GM21619 (cell line): ENCODE data around the gene UNG.

ENCODE experiments used
- ATAC-seq: cut with Tn5 transposase; IDR thresholded peaks from one replicate; pipeline ENCODE4 v1.9.1; 2021; ENCODE audit not compliant: unreplicated experiment

UNG gene

DNA sequence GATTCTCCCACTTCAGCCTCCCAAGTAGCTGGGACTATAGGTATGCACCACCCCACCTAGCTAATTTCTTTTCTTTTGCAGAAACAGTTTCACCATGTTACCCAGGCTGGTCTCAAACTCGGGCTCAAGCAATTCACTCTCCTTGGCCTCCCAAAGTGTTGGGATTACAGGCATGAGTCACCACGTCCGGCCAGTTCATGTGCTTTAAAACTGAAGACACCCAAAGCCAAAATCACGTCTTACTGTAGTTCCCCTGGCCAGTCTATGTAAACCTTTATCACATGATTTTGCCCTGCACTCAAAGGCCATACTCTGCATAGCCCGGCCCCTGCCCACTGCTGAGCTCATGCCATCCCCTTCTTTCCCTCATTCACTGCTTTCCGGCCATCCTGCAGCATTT lies 8.6 kb upstream of the UNG start:
- no peak for ATAC-seq

DNA sequence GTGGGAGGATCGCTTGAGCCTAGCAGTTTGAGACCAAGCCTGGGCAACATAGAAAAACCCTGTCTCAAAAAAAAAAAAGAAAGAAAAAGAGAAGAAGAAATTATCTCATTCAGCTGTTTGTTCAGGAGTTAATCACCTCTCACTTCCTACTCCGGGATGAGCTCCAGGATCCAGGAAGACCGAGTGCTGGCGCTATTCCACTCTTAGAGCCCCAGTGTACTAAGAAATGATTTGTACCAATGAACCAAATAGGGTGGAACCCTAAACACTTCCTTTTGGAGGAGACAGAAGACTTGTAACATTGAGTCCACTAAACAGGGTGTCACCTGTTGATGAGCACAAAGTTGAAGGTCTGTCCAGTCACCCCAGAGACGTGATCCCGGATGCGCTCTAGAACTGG lies 7.7 kb upstream of the UNG start:
- ATAC-seq = no peak

DNA sequence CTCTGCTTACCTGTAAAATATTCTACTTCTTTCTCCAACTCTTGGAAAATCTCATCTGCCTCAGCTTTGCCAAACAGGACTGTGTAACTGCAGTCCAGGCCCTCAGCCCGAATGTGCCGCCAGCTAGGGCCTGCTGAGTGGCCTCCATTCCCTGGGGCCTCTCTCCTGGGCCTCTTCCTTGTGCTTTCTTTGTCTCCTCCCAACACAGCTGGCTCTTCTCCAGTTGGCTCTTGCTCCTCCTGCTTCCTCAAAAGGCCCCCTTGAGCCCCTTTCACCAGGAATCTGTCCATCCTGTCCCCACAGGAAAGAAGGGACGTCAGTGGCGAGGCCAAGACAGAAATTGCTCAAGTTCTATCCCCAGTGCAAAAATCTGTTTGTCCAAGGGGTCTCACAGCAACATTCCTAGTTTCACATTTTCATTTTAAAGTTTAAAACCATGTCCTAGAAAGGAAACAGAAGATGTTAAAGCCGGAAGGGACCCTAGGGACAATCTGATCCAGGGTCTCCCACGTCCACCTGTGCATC lies 4.8 kb upstream of the UNG start:
- no peak for ATAC-seq

DNA sequence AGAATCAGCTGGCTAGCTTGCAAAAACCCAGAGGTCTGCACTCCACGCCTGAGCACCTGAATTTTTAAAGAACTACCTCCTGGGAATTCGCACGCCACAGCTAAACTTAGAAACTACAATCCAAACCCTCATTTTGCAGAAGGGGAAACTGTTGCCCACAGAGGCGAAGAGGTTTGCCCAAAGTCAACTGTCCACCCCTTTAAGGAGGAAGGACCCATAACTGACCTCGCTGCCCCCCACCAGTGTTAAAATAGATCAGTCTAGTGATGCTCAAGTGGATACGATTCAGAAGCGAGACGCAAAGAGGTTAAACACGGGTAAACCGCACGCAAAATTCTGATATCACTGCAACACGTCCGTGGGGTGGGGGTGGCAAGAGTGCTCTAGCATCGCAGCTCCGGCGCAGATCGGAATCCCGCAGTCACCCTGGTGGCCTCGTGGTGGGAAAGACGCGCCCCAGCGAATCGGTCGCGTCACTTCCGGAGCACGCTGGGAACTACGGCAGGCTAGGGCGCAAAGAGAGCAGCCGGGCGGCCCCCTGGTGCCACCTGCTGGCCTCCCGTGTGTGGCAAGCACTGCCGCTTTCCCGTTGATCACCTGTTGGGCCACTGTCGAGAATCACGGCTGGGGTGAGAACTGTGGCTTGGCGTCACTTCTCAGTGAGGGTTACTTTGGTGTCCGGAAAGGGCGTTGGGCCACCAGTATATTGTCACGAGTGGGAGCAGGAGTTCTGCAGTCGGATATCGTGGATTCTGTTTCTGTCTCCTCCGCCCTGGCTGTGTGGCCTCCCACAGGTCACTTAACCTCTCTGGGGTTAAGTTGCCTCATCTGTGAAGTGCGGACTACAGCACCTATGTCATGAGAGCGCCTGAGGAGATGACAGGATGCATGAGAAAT lies 4.1 kb upstream of the UNG start, which contains the start of gene ALKBH2:
ALKBH2 (minus strand) TSS at position 451 of the 897 bp plus-strand sequence. CDS start 686 bp downstream, outside the sequence.
- peak; percentile 54 for ATAC-seq

DNA sequence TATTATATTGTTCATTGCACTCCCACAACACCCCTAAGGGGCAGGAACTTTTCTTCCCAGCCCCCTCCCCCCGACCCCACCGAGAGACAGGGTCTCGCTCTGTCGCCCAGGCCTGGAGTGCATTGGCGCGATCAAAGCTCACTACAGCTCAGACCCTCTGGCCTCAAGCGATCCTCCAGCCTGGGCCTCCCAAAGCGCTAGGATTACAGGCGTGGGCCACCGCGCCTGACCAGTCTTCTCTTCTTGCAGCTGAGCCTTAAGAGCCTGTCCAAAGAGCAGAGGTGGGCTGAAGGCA lies 310 bp upstream of the UNG start:
- ATAC-seq = no peak

DNA sequence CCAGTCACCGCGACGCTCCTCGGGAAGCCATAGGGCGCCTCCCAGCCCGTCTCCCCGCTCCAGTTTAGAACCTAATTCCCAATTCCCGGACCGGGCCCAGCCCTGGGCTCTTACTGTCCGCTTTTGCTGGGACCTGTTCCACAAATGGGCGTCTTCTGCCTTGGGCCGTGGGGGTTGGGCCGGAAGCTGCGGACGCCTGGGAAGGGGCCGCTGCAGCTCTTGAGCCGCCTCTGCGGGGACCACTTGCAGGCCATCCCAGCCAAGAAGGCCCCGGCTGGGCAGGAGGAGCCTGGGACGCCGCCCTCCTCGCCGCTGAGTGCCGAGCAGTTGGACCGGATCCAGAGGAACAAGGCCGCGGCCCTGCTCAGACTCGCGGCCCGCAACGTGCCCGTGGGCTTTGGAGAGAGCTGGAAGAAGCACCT lies 797 bp downstream of the UNG start:
- ATAC-seq = peak; percentile 29

DNA sequence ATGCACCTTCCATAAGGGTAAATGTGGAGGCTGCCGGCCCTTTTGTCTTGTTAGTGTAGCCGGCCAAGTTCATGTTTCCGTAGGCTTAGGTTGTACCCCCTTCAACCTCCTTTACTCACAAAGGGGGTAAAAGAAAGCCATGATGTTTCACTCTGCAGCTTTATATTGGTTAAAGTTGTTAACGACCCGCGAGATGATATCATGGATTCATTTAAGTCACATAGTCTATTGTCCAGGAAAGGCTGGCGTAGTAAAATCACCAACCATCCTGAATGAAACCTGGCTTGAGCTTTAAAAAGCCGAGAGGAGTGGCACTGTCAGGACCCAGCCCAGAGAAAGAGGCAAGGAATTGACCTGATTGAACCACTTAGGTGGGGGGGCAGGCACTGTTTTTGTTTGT lies 1.3 kb downstream of the UNG start:
- no peak for ATAC-seq

DNA sequence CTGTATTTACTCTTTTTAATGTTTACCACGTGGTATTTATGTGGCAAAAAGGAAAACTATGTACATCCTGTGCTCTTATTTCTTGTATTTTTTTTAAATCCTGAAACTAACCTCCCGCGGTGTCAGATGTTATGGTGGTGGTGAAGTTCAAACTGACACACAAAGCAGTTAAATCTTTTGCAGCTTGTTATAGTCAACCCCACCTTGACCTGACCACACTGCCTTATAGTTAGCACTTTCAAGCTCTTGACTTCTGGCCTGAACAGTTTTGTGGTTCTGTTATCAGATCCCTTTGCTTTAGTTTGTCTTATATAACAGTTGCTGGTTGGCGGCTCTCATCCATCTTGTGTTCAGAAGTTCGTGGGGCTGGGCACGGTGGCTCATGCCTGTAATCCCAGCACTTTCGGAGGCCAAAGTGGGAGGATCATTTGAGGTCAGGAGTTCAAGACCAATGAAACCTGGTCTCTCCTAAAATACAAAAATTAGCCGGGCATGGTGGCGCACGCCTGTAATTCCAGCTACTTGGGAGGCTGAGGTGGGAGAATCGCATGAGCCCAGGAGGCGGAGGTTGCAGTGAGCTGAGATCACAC lies 2.1 kb downstream of the UNG start:
- ATAC-seq = no peak

DNA sequence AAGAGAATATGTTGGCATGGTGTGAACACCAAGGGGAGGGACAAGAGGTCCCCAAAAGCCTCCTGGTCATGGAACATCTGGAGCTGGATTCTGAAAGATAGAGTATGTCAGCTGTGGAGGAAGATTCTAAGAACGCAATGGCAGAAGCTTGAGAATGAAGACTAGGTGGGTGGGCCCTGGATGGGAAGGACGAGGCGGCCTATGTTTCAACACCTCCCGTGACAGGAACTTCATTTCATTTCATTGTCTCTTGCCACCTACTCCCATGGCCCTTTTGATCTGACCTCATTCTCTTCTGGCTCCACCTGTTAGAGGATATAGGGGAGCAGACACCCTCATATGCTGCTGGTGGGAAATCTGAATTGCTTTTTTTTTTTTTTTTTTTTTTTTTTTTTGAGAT lies 3.3 kb downstream of the UNG start:
- no peak for ATAC-seq

DNA sequence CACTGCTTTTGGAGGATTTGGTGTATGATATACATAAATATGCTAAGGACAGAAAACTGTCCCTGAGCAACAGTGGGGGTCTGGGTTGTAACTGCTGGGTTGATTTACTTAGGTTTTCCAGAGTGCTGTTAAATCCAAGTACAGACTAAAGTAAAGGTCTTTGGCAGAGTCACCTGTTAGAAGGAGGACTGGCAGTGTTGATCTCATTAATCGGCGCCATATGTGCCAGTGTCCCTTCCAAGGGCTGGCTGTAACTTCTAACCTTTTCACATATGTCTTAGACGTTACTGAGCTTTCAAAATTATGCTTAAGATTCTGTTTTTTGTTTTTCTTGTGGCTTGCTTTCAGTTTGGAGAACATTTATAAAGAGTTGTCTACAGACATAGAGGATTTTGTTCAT lies 5.1 kb downstream of the UNG start:
- no peak for ATAC-seq

DNA sequence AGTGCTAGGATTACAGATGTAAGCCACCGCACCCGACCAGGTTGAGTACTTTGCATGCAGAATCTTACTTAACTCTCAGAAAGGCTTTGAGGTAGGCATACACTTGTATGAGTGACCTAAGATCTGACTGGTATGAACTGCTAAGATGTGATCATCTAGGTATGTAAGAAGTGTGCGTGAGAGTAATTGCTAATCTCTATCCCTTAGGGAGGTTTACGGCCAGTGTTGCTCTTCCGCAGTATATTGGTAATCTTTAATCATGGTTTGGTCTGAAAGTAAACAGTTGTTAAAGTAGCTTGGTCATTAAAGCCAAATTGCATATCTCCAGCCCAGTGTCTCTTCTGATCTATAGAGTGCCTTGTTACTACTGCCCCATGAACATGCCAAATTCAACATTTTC lies 7.8 kb downstream of the UNG start:
- ATAC-seq = no peak

DNA sequence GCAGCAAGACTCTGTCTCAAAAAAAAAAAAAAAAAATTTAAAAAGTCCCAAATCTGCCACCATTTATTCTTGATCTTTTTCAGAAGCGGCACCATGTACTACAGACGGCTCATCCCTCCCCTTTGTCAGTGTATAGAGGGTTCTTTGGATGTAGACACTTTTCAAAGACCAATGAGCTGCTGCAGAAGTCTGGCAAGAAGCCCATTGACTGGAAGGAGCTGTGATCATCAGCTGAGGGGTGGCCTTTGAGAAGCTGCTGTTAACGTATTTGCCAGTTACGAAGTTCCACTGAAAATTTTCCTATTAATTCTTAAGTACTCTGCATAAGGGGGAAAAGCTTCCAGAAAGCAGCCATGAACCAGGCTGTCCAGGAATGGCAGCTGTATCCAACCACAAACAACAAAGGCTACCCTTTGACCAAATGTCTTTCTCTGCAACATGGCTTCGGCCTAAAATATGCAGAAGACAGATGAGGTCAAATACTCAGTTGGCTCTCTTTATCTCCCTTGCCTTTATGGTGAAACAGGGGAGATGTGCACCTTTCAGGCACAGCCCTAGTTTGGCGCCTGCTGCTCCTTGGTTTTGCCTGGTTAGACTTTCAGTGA lies 12.5 kb downstream of the UNG start:
- ATAC-seq = no peak

DNA sequence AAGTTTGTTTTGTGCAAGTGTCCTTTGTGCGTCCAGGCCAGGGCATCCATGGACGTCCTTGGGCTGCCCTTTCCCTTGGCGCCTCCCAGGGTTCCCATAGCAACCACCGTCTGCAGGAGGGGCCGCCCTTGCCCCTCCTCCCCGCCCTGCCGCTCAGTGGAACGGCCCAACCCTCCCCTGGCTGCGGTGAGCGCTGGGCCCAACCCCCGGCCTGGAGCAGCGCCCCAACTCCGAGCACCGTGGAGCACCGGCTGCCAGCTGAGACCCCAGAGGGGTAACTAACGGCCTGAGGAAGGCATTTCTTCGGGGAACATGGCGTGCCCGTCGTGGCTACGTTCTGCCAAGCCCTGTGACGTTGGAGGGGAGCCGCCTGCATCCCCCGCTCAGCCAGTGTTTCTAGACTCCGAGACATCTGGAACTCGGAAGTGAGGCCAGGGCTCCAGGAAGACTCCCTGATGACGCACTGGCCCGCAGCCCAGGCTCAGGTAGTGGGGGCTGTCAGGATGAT lies 13.6 kb downstream of the UNG start:
- ATAC-seq = no peak

DNA sequence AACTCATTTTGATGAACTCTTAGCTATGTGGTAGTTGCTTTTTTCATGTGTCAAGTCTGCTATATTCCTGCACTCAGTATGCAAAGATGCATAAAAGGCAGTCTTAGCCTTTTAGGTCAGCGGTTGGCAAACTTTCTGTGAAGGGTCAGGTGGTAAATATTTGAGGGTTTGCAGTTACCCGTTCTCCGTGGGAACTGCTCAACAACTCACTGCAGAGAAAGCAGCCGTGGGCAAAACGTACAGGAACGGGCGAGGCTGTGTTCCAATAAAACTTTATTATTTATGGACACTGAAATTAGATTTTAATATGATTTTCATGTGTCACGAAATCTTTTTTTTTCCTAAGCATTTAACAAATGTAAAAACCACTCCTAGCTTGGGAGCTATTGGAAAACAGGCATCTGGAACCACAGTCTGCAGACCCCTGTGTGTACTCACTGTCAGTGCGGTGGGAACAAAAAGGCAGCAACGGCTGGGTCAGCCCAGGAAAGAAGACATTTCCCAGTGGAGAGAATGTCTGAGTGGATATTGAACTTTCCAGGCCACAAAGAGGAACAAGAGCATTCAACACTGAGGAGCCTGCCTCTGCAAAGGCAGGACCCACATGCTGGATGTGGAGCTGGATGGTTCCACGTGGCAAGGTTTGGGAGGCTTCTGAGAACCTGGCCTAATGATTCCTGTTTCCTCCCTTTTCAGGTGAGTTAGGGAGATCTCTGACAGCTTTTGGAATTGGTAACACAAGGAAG lies 15.5 kb downstream of the UNG start:
- ATAC-seq = no peak

DNA sequence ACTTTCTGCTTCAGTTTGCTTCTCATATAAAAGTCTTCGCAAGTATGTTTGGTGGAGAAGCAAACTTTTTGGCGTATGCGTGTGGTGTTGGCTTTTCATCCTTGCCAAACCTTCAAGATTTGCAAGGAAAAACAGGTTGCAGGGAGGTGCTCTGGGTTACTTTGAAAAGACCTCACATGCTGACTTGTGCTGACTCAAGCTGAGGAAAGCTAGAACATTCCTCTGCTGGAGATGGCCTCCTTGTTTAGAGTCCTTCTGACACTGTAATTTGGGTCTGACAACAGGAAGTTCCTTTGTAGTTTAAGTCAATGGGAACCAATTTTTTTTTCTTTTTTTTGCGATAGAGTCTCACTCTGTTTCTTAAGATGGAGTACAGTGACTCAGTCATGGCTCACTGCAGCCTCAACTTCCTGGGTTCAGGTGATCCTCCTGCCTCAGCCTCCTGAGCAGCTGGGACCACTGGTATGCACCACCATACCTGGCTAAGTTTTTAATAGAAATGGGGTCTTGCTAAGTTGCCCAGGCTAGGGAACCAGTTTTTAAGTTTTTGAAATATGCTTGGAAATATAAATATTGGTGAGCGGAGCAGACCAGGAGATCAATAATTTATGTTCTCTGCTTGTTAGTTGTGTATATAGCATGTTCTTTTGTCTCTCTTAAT lies 16.4 kb downstream of the UNG start:
- no peak for ATAC-seq

DNA sequence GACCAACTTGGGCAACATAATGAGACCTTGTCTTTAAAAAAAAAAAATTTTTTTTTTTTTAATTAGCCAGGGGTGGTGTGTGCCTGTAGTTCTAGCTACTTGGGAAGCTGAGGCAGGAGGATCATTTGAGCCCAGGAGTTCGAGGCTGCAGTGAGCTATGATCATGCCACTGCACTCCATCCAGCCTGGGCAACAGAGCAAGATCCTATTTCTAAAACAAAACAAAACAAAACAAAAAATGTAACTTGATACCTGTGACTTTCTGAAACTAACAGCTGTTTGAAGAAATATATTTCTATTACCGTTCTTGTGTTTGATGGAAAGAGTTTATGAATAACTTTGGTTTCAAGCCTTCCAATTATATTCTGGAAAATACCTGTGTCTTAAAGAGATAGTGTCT lies 17.2 kb downstream of the UNG start:
- no peak for ATAC-seq

DNA sequence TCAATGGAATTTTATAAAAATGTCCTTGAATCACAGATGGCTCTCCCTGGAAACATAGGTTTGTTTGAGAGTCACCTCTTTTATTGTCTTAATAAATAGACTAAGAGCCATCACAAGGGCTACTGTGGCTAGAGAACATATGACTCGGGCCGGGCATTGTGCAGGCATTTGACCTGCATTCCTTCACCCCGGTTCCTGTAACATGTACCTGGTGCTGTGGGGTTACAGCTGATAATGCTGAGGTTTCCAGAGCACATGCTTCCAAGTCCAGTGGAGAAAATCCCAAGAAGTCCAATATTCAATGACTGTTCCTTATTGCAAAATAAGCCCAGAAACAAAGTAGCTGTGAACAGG lies 18.0 kb downstream of the UNG start:
- no peak for ATAC-seq

DNA sequence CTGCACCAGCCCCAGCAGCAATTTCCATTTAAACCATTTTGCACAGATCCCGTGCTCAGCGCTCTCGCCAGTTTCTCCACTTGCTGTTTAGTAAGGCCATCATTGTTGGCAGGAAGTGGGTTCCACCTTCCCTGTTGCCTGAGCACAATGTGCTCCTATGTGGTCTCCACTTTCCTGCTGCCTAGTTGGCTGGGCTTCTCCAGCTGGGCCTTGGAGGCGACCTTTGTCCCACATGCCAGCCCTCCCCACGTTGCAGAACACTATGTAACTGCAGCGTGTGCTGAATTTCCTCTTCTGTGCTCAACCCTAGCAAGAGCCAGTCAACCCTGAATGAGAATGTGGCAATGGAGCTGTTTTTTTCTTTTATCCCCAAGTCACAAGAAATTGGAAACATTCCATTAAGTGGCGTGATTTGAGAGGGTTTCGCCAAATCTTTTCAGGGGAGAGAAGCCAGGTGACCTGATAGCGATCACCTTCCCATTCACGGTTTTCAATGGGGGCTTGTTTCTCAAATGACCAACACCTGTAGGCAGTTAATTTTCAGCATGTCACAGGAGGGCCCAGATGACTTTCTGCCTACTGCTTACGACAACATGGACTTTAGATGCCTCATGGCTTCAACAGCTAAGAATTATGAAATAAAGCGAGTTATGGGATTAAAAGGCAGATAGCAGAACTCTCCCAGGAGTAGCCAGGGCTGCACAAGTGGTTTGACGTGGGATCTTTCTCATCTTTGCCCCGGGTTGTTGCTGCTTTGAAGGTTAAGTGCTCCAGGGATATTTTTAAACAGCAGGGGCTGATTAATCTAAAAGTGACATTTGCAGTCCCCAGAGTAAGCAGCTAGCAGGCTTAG lies 18.6 kb downstream of the UNG start, which contains the start of gene ACACB:
ACACB (plus strand) TSS at position 830 of the 853 bp plus-strand sequence. CDS start 22,819 bp downstream, outside the sequence.
- ATAC-seq = no peak

DNA sequence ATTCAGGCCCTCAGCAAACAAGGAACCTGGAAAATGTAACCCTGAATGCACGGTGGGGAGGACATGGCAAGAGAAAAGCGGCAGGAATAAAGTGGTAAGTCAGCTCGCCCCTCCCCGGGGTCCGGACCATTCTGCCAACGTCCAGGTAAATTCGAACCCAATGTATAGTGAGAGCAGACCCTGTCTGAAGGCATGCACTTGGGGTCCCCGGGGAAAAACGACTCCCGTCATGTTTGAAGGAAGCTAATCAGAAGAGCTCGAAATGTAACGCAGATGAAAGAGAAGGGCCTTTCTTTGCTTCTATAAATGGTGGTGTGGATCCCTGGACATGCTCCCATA lies 19.2 kb downstream of the UNG start:
- ATAC-seq = no peak

DNA sequence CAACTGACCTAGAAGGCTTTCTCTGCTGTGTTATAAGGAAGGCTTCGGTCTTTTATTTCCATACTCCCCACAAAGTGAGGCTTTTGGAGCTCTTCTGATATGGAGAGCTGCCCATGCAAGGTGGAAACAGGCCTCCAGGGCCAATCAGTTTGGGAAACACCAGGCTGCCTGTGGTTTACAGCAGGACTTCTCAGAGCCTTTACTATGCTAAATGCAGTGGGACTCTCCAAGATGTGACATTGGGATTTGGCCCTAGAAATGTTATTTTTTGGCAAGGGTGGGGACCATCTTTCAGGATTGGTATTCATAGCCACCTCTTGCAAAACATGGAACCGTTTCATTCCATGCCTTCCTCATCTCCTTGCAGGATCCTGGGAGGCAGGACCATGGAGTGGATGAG lies 22.7 kb downstream of the UNG start:
- no peak for ATAC-seq
